Testis (tissue), 2 donors: Measurements from ENCODE around the gene PSMD14.

Source experiments
- POLR2A ChIP-seq: fragments of 450-650 bp; IDR thresholded peaks from one replicate; pipeline ENCODE4 v1.6.1; 2017; ENCODE audit warnings: antibody characterized with exemption, mild to moderate bottlenecking, moderate library complexity
- TF ChIP-seq, protein P1 (sequence below), 3 experiments: fragments of 450-650 bp in 2 of 3; fragments of 200-600 bp in 1 of 3; sonication (generic) in 1 of 3; IDR thresholded peaks; one replicate each; pipeline ENCODE4 v1.5.1; 2016 to 2019; ENCODE audit warnings: antibody characterized with exemption in 3 of 3, mild to moderate bottlenecking in 2 of 3, moderate library complexity in 1 of 3

DNA sequence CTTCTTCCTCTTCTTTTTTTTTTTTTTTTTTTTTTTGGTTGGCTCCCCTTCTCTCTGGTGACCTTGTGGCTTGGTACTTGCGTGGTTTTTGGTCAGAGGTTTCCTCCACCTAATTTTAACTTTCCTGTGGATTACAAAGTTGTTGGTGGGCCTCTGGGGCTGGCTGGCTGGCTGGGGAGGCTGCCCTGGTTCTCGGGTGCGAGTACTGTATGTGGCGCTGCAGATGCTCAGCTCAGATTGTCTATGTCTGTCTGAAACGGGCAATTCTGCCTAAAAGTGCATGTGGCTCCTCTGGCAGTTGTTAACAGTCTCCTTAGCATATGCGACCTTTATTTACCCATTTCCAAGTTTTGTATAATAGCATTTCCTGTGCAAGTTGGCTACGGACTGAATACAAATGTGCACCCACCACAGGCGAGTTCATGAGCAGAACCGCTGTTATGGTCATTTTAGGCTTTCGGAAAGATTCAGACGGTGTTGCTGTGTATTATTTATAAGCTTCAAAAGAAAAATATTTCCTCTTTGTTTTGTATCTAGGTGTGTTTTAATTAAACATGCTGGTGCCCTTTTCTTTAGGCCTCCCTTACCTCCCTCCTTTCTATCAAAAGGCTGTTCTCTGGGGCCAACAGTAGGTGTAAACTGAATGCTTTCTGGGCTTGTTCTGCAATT lies 112.3 kb downstream of the PSMD14 start:
- TF ChIP-seq POLR2A: no peak
- TF ChIP-seq, protein P1, sequence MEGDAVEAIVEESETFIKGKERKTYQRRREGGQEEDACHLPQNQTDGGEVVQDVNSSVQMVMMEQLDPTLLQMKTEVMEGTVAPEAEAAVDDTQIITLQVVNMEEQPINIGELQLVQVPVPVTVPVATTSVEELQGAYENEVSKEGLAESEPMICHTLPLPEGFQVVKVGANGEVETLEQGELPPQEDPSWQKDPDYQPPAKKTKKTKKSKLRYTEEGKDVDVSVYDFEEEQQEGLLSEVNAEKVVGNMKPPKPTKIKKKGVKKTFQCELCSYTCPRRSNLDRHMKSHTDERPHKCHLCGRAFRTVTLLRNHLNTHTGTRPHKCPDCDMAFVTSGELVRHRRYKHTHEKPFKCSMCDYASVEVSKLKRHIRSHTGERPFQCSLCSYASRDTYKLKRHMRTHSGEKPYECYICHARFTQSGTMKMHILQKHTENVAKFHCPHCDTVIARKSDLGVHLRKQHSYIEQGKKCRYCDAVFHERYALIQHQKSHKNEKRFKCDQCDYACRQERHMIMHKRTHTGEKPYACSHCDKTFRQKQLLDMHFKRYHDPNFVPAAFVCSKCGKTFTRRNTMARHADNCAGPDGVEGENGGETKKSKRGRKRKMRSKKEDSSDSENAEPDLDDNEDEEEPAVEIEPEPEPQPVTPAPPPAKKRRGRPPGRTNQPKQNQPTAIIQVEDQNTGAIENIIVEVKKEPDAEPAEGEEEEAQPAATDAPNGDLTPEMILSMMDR (IDR thresholded peaks at IDR 0.05): no peak
